Testis (tissue), 2 donors: ENCODE results near the gene USP32.

Experiments used
- CTCF ChIP-seq, 3 experiments: fragments of 450-650 bp in 2 of 3; fragments of 200-600 bp in 1 of 3; sonication (generic) in 1 of 3; IDR thresholded peaks; one replicate each; pipeline ENCODE4 v1.5.1; 2016 to 2019; ENCODE audit warnings: antibody characterized with exemption in 3 of 3, mild to moderate bottlenecking in 2 of 3, moderate library complexity in 1 of 3
- POLR2A ChIP-seq: fragments of 450-650 bp; IDR thresholded peaks from one replicate; pipeline ENCODE4 v1.6.1; 2017; ENCODE audit warnings: antibody characterized with exemption, mild to moderate bottlenecking, moderate library complexity

GRCh38 chr17:60156746-60157145, 235.2 kb downstream of the USP32 start:
- TF ChIP-seq CTCF (IDR thresholded peaks at IDR 0.05) (no peak), POLR2A (no peak)
